CD4-positive, alpha-beta T cell treated with Interferon gamma for 1 hour (primary cell): ENCODE data around the gene LAIR1.
"Not testable (repeated sequence)": the region's sequence is repeated elsewhere in the genome, so short reads cannot be mapped to it uniquely, and the experiment has no call there.

Source experiments
- DNase-seq: peaks from one replicate; pipeline ENCODE4 v3.0.0-alpha.2; 2020

Gene LAIR1, protein sequence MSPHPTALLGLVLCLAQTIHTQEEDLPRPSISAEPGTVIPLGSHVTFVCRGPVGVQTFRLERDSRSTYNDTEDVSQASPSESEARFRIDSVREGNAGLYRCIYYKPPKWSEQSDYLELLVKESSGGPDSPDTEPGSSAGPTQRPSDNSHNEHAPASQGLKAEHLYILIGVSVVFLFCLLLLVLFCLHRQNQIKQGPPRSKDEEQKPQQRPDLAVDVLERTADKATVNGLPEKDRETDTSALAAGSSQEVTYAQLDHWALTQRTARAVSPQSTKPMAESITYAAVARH

DNA sequence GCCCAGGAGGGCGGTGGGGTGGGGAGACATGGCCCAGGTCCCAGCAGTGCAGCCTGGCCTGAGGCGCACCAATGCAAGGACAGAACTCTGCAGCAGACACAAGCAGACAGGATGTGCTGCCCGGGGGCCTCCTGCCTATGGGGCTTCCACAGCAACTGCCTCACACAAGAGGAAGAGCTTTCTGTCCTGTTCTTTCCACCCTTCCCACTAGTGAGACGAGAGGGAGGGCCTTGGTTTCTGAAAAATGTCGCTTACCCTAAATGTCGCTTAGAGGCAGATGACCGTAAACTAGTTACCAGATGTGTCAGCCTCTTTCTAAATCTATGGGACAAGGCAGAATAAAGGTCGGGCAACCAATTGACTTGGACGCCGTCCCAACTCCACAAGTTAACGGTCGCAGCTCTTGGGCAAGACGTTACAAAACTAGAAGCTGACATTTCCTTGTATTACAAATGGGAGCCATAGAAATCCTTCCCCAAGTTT, at the start of gene LAIR1:
Gene LAIR1, minus strand, starts transcription at position 157 of the 483 bp plus-strand sequence. Its CDS starts 127 bp downstream, at position 30.
- DNase-seq: peak; percentile 62

DNA sequence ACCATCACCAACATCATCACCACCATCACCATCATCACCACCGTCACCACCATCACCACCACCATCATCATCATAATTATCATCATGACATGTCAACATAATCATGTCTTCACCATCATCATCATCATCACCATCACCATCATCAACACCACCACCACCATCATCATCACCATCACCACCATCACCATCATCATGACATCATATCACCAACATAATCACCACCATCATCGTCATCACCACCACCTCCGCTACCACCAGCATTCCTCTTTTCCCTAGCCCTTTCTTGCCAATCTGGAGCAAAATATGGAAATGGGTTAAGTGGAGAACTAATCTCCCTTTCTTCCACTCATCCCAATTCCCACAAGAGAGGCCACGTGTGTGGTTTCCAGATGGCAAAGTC, 49.4 kb upstream of the LAIR1 start:
- no peak for DNase-seq

- no peak for DNase-seq
These were observed 48.1 kb upstream of the LAIR1 start for GRCh38 chr19:54412877-54413276.

DNA sequence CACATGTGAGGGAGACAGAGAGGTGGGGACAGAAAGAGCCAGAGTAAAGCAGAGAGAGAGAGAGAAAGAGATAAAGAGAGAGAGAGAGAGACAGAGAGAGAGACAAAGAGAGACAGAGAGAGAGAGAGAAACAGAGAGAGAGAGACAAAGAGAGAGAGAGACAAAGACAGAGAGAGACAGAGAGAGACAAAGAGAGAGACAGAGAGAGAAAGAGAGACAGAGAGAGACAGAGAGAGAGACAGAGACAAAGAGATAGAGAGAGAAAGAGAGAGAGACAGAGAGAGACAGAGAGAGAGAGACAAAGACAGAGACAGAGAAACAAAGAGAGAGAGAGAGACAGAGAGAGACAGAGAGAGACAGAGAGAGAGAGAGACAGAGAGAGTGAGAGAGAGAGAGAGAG, 46.3 kb upstream of the LAIR1 start:
- no peak for DNase-seq

GRCh38 chr19:54408456-54409026, 43.8 kb upstream of the LAIR1 start:
- DNase-seq: no peak

GRCh38 chr19:54407780-54408179, 43.0 kb upstream of the LAIR1 start:
- DNase-seq: no peak

GRCh38 chr19:54405628-54406027, 40.9 kb upstream of the LAIR1 start:
- no peak for DNase-seq

DNA sequence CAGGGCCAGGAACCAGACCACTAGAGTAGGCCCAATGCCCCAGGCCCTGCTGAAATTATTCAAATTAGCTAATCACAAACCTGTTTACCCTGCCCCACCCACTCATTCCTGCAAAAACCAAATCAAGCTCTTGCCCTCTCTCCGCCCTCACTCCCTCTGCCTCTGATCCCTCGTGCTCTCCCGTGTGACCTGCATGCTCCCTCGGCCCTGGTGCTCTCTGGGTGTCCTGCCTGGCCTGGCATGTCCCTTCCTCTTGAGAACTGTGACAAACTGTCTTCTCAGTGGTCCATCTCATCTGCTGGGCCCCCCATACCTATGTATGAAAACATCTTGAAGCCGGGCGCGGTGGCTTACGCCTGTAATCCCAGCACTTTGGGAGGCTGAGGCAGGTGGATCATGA, 38.3 kb upstream of the LAIR1 start:
- DNase-seq: no peak

DNA sequence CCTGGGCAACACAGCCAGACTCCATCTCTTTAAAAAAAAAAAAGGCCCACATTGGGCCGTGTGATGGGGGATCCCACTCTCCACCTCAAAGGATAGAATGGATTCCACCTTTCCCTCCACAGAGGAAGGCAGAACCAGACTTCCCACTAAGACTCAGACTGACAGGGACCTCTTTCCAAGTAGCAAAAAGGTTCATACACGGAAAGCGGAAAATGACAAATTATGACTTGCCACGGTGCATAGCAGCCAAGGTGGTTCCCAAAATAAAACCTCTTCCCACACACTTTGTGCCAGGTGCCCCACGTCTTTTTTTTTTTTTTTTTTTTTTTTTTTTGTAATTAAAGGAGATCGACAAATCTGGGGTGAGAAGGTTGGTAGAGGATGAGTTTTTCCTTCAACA, 36.2 kb upstream of the LAIR1 start:
- DNase-seq: no peak

GRCh38 chr19:54399189-54399588, 34.5 kb upstream of the LAIR1 start:
- no peak for DNase-seq

DNA sequence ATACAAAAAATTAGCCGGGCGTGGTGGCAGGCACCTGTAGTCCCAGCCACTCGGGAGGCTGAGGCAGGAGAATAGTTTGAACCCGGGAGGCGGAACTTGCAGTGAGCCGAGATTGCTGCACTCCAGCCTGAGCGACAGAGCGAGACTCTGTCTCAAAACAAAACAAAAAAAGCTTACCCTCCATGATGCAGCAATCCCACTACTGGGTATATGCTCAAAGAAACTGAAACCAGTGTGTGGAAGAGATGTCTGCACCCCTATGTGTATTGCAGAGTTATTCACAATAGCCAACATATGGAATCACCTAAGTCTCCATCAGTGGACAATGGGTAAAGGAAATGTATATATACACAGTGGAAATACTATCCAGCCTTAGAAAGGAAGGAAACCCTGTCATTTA, 31.0 kb upstream of the LAIR1 start:
- DNase-seq: no peak

DNA sequence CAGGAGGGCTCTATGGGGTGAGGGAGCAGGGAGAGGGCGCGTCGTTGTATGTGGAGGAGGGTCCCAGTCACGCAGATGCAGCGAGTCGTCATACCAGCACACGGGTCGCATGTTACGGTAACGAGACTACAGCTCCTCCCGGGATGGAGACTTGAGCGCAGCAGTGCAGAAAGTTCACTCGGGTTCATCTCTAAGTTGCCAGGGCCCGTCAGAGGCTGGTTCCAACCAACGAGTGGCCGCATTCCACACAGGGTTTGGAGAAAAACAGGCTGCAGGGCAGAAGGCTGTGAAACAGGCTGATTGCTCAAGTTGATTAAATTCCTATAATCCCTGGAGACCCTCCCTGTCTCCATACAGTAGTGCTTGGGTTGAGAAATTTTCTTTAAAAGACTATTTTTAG, 28.6 kb upstream of the LAIR1 start:
- no peak for DNase-seq

DNA sequence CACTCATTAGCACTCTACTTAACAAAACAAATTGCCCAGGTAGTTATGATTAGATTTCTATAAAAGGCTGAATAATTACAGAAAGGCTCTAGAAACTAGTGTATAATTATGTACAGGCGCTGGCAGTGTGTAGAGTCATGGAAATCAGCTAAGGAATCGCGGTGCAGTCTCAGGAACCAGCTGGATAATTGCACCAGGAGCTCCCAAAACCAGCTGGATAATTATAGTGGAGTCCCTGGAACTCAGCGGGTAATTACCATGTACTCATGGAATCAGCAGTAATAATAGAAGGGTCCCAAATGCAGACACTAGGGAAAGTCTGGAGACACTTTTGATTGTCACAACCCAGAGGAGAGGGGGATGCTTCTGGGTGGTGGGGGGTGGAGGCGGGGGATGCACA, 27.4 kb upstream of the LAIR1 start:
- DNase-seq: no peak

- DNase-seq: no peak
These were observed 26.9 kb upstream of the LAIR1 start for GRCh38 chr19:54391589-54392061.

- peak; percentile 69 for DNase-seq
These were observed 26.3 kb upstream of the LAIR1 start for GRCh38 chr19:54390942-54391577.

- no peak for DNase-seq
These were observed 24.8 kb upstream of the LAIR1 start for GRCh38 chr19:54389553-54389952.

- DNase-seq: no peak
These were observed 24.0 kb upstream of the LAIR1 start for GRCh38 chr19:54388802-54389139.

GRCh38 chr19:54387991-54388801, 23.5 kb upstream of the LAIR1 start:
- DNase-seq: peak; percentile 32

DNA sequence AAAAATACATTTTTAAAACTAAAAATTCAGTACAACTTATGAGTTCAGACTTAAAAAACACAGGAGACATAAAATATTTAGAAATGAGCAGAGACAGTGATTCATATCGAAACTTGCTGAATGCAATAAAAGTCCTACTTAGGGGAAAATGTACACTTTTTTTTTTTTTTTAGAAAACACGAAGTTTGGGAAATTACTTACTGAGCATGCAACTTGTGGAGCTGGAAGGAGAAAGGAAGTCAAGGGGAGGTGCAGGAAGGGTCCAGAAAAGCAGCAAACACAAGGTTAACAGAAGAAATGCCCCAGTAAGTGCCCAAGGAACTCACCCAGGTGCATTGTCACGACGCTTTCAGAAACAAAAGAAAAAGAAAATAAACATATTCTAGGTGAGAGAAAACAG, 18.6 kb upstream of the LAIR1 start:
- DNase-seq: no peak

- DNase-seq: not testable (repeated sequence)
These were observed 17.3 kb upstream of the LAIR1 start for GRCh38 chr19:54382041-54382440.

- DNase-seq: no peak
These were observed 16.2 kb upstream of the LAIR1 start for GRCh38 chr19:54380897-54381296.

- no peak for DNase-seq
These were observed 14.5 kb upstream of the LAIR1 start for GRCh38 chr19:54379187-54379678.

GRCh38 chr19:54376610-54377285, 12.0 kb upstream of the LAIR1 start:
- no peak for DNase-seq
